ENCODE results near the gene PAPPA. TPM values are rescaled to one million over a fixed set of nuclear protein-coding genes. Genes with fewer than 3 reads are reported as not detected.

Gene PAPPA
- total RNA-seq, 4 donors from 2014 or later, result 0.70 to 4.1 (median 1.8) TPM

DNA sequence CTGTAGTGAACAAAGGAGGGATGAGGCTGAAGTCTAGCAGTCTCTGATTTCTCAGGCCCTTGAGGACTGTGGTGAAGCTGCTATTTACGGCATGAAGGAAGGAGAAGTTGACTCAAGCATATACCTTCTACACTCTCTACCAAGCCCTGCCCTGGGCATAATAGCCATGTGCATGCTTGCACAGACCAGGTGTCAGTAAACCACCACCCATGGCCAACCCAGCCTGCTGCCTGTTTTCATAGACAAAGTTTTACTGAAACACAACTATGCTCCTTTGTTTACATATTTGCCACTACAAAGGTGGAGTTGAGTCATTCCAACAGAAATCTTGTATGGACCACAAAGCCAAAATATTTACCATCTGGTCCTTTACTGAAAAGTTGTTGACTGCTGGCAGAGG is 126.9 kb downstream of the PAPPA start:
- Histone ChIP-seq H3K9me3 (no peaks in the 10 kb centered on the region), H3K4me3 (no peak overlapping the region), H3K27ac (no peak overlapping the region), H3K27me3 (no peaks in the 10 kb centered on the region), H3K4me1 (no peaks in the 10 kb centered on the region), H3K36me3 (no peaks in the 10 kb centered on the region)
- no peak for TF ChIP-seq POLR2A (IDR thresholded peaks at IDR 0.05)
- TF ChIP-seq, protein P1, sequence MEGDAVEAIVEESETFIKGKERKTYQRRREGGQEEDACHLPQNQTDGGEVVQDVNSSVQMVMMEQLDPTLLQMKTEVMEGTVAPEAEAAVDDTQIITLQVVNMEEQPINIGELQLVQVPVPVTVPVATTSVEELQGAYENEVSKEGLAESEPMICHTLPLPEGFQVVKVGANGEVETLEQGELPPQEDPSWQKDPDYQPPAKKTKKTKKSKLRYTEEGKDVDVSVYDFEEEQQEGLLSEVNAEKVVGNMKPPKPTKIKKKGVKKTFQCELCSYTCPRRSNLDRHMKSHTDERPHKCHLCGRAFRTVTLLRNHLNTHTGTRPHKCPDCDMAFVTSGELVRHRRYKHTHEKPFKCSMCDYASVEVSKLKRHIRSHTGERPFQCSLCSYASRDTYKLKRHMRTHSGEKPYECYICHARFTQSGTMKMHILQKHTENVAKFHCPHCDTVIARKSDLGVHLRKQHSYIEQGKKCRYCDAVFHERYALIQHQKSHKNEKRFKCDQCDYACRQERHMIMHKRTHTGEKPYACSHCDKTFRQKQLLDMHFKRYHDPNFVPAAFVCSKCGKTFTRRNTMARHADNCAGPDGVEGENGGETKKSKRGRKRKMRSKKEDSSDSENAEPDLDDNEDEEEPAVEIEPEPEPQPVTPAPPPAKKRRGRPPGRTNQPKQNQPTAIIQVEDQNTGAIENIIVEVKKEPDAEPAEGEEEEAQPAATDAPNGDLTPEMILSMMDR (IDR thresholded peaks at IDR 0.05), result no peak
- no peak for DNase-seq

DNA sequence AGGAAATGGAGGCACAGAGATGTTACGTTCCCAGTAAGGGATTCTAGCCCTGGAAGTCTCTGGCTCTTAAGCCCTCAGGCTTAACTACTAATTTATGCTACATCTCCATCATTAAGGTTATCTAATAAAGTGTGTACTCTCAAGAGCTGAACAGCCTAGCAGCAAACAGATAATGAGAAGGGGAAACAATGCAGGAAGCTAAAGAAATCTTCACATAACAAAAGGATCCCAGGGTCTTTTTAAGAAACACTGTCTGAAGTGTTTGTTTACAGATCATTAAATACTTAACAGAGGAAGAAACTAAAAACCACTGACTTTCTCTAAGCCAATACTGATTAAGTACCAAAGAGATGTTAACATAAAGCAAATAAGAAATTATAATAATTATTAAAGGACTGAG is 129.0 kb downstream of the PAPPA start:
- no peak for DNase-seq
- Histone ChIP-seq H3K4me3 (no peak overlapping the region), H3K9me3 (no peaks in the 10 kb centered on the region), H3K36me3 (no peaks in the 10 kb centered on the region), H3K27me3 (no peaks in the 10 kb centered on the region), H3K27ac (no peak overlapping the region), H3K4me1 (no peaks in the 10 kb centered on the region)
- no peak for TF ChIP-seq POLR2A (IDR thresholded peaks at IDR 0.05)
- TF ChIP-seq, protein P1 (IDR thresholded peaks at IDR 0.05), result no peak

DNA sequence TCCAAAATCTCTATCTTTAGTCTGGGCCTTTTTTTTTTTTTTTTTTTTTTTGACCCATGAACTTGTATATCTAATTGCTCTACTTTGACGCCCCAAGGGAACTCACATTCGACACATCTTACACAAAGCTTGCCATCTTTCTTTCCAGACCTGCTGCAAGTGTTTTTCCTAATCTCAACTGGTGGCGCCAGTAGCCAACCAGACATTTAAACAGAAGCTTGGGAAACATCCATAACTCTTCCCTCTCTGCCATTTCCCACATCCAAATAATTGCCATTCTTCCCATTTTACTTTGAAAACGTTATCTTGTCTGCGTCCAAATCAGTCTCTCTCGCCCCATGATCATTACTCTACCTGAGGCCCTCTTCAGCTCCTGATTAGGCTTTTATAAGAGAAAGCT is 130.9 kb downstream of the PAPPA start:
- Histone ChIP-seq H3K36me3 (no peaks in the 10 kb centered on the region), H3K27ac (no peak overlapping the region), H3K4me1 (no peaks in the 10 kb centered on the region), H3K9me3 (no peaks in the 10 kb centered on the region), H3K4me3 (no peak overlapping the region), H3K27me3 (no peaks in the 10 kb centered on the region)
- TF ChIP-seq, protein P1 (IDR thresholded peaks at IDR 0.05), result no peak
- no peak for TF ChIP-seq POLR2A (IDR thresholded peaks at IDR 0.05)
- DNase-seq, result no peak

DNA sequence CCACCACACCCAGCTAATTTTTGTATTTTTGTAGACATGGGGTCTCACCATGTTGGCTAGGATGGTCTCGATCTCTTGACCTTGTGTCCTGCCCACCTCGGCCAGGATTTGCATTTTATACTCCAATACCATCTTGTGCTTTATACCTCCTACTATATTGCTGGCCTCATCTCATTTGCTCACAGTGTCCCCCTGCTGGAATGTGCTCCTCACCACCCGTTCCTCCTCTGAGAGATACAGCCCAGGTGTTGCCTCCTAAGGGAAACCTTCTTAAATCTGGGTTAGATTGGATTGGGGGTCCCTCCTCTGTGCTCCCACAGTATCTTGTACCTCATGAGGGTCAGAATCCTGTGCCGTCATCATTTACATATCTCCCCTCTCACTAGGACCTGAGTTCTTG is 131.7 kb downstream of the PAPPA start:
- no peaks in the 10 kb centered on the region for H3K27me3 ChIP-seq
- H3K4me3 ChIP-seq, result no peak overlapping the region
- no peaks in the 10 kb centered on the region for H3K36me3 ChIP-seq
- TF ChIP-seq POLR2A (IDR thresholded peaks at IDR 0.05), result no peak
- TF ChIP-seq, protein P1 (IDR thresholded peaks at IDR 0.05), result no peak
- no peaks in the 10 kb centered on the region for H3K4me1 ChIP-seq
- no peak for DNase-seq
- H3K27ac ChIP-seq, result no peak overlapping the region
- H3K9me3 ChIP-seq, result no peaks in the 10 kb centered on the region

DNA sequence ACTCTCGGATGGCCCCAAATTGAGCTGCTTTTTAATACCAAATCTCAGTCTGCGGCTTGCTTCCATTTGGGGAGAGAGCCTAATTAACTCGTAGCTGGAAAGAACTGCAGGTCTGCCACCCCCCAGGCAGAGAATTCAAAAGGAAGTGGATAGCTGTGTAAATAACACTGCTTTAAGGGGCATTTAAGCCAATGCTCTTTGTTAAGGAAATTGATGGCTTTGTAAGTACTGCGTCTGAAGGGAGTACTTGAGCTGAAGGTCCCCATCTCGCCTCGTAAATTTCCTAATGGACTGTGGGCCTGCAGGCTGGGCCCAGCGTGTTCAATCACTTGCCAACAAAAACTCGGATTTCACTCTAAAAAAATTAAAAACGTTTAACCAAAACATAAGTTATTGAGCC is 132.7 kb downstream of the PAPPA start:
- DNase-seq, result no peak
- Histone ChIP-seq H3K4me1 (no peaks in the 10 kb centered on the region), H3K27ac (no peak overlapping the region), H3K9me3 (no peaks in the 10 kb centered on the region), H3K27me3 (no peaks in the 10 kb centered on the region), H3K4me3 (no peak overlapping the region), H3K36me3 (no peaks in the 10 kb centered on the region)
- TF ChIP-seq, protein P1 (IDR thresholded peaks at IDR 0.05), result no peak
- TF ChIP-seq POLR2A (IDR thresholded peaks at IDR 0.05), result no peak

DNA sequence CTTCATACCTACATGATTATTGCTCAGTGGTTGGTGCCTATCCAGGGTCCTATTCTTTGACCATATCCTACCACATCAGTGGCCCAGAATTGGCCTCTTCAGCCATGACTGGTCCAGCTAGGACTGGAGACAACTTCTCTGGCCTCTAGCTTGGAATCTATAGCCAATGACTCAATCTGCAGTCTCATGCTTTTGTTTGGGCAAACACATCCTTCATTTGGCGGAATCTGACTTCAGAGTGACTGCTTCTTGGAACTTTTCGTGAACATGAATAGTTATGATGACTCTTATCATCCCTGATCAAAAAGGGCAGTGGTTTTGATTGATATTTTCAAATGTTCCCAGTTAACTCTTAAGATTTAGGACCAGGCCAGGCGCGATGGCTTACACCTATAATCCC is 134.1 kb downstream of the PAPPA start:
- no peak overlapping the region for H3K4me3 ChIP-seq
- DNase-seq, result no peak
- H3K9me3 ChIP-seq, result no peaks in the 10 kb centered on the region
- H3K4me1 ChIP-seq, result no peaks in the 10 kb centered on the region
- H3K27me3 ChIP-seq, result no peaks in the 10 kb centered on the region
- no peak overlapping the region for H3K27ac ChIP-seq
- H3K36me3 ChIP-seq, result no peaks in the 10 kb centered on the region
- no peak for TF ChIP-seq POLR2A (IDR thresholded peaks at IDR 0.05)
- TF ChIP-seq, protein P1 (IDR thresholded peaks at IDR 0.05), result no peak

Data from Peyer's patch (tissue), 4 donors.